H1 (cell line): ENCODE measurements around the gene NAV2. TPM values are rescaled to one million over a fixed set of nuclear protein-coding genes. Genes with fewer than 3 reads are reported as not detected.

Experiments
- CTCF ChIA-PET: fragments of 300-600 bp; sonication (Branson Sonifier 250); formaldehyde crosslinking; loops from one replicate; lab custom pipeline; 2021; ENCODE audit not compliant: partially characterized antibody; lab: Charles Lee
- POLR2A ChIA-PET: fragments of 300-600 bp; sonication (Branson Sonifier 250); formaldehyde crosslinking; loops from one replicate; lab custom pipeline; 2021; ENCODE audit warnings: inconsistent platforms; ENCODE audit not compliant: partially characterized antibody; lab: Charles Lee
- DNase-seq, 2 experiments: peaks; one replicate each; pipeline versions ENCODE4 v3.0.0 to v3.0.0-alpha.2; 2010 to 2022; ENCODE audit warnings: low spot score in 2 of 2, low read depth in 1 of 2, mixed read lengths in 1 of 2
- FAIRE-seq: peaks from 2 replicates; lab custom pipeline; 2011; peaks lifted over from hg19 to GRCh38; lab: Jason Lieb, UNC
- H2AFZ ChIP-seq: 2 replicates; pipeline ENCODE4 v1.8.1; 2012; ENCODE audit warnings: low read length, inconsistent platforms
- H2AK5ac ChIP-seq: 2 replicates; pipeline ENCODE4 v1.6.1; 2013; ENCODE audit warnings: low read depth, low read length
- H2BK120ac ChIP-seq: replicated peaks from 2 replicates; pipeline ENCODE3; 2013; ENCODE audit warnings: low read depth, low read length, inconsistent platforms
- H2BK12ac ChIP-seq: 2 replicates; pipeline ENCODE4 v1.6.1; 2013; ENCODE audit warnings: low read depth, low read length
- H2BK15ac ChIP-seq: 2 replicates; pipeline ENCODE4 v1.6.1; 2013; ENCODE audit warnings: low read length
- H2BK20ac ChIP-seq: 2 replicates; pipeline ENCODE4 v1.6.1; 2013; ENCODE audit warnings: low read length
- H2BK5ac ChIP-seq: 2 replicates; pipeline ENCODE4 v1.6.1; 2013; ENCODE audit warnings: low read depth, low read length
- H3K14ac ChIP-seq: 2 replicates; pipeline ENCODE4 v1.6.1; 2013; ENCODE audit warnings: inconsistent platforms; ENCODE audit not compliant: insufficient read length
- H3K18ac ChIP-seq: 2 replicates; pipeline ENCODE4 v1.6.1; 2013; ENCODE audit warnings: low read length; ENCODE audit errors: extremely low read depth
- H3K23ac ChIP-seq: 2 replicates; pipeline ENCODE4 v1.6.1; 2013; ENCODE audit warnings: inconsistent platforms; ENCODE audit not compliant: insufficient read length
- H3K23me2 ChIP-seq: 2 replicates; pipeline ENCODE4 v1.6.1; 2013; ENCODE audit warnings: low read depth, low read length
- H3K27ac ChIP-seq: 2 replicates; pipeline ENCODE4 v1.6.1; 2011; ENCODE audit warnings: low read depth, low read length, inconsistent platforms
- H3K27me3 ChIP-seq, 4 experiments: replicated peaks in 1 of 4; 1 replicate in 1 of 4; 2 replicates in 3 of 4; pipeline versions ENCODE4 v1.6.1 to v1.8.1; 2011 to 2013; ENCODE audit warnings: low read length in 3 of 4, mild to moderate bottlenecking in 3 of 4, inconsistent platforms in 2 of 4, mixed read lengths in 2 of 4, moderate library complexity in 1 of 4; ENCODE audit not compliant: control insufficient read depth in 3 of 4, insufficient read depth in 3 of 4; ENCODE audit errors: extremely low read depth in 1 of 4
- H3K36me3 ChIP-seq, 4 experiments: 2 replicates each; pipeline versions ENCODE4 v1.6.1 to v1.8.1; 2011 to 2013; ENCODE audit warnings: mild to moderate bottlenecking in 4 of 4, low read length in 3 of 4, moderate library complexity in 2 of 4, control low read depth in 1 of 4, inconsistent platforms in 1 of 4; ENCODE audit not compliant: insufficient read depth in 4 of 4, control insufficient read depth in 2 of 4
- H3K4ac ChIP-seq: replicated peaks from 2 replicates; pipeline ENCODE3; 2013; ENCODE audit warnings: low read length, low read depth, mixed read lengths, inconsistent platforms; ENCODE audit not compliant: insufficient read length
- H3K4me1 ChIP-seq, 4 experiments: replicated peaks in 1 of 4; 1 replicate in 1 of 4; 2 replicates in 3 of 4; pipeline versions ENCODE4 v1.6.1 to v1.8.1; 2011 to 2013; ENCODE audit warnings: low read length in 3 of 4, inconsistent platforms in 2 of 4, mixed read lengths in 1 of 4; ENCODE audit not compliant: insufficient read depth in 4 of 4, control insufficient read depth in 3 of 4
- H3K4me2 ChIP-seq, 2 experiments: 2 replicates each; pipeline versions ENCODE4 v1.6.1 to v1.8.1; 2011 to 2013; ENCODE audit warnings: low read depth in 2 of 2, low read length in 2 of 2, control low read depth in 1 of 2, inconsistent platforms in 1 of 2, mild to moderate bottlenecking in 1 of 2; ENCODE audit not compliant: insufficient read depth in 1 of 2
- H3K4me3 ChIP-seq, 4 experiments: fragments of 200-600, 300-600 bp in 1 of 4; sonication (generic), shearing (Covaris generic), sonication (Bioruptor Twin) in 1 of 4; 2 replicates each; pipeline versions ENCODE4 v1.5.1 to v1.8.1; 2011 to 2016; ENCODE audit warnings: low read length in 4 of 4, low read depth in 3 of 4, control low read depth in 2 of 4, inconsistent platforms in 2 of 4, mild to moderate bottlenecking in 2 of 4, mixed read lengths in 1 of 4, moderate library complexity in 1 of 4; ENCODE audit not compliant: insufficient read depth in 2 of 4; ENCODE audit errors: extremely low read depth in 1 of 4
- H3K56ac ChIP-seq: replicated peaks from 2 replicates; pipeline ENCODE3; 2013; ENCODE audit warnings: low read depth, mild to moderate bottlenecking, mixed read lengths, low read length, inconsistent platforms; ENCODE audit not compliant: insufficient read length
- H3K79me1 ChIP-seq: 2 replicates; pipeline ENCODE4 v1.6.1; 2013; ENCODE audit warnings: low read depth, low read length, control low read depth
- H3K79me2 ChIP-seq, 2 experiments: 2 replicates each; pipeline versions ENCODE4 v1.6.1 to v1.8.1; 2012 to 2013; ENCODE audit warnings: low read length in 2 of 2, mild to moderate bottlenecking in 2 of 2, inconsistent platforms in 1 of 2; ENCODE audit not compliant: insufficient read depth in 2 of 2, control insufficient read depth in 1 of 2
- H3K9ac ChIP-seq, 4 experiments: replicated peaks in 1 of 4; 1 replicate in 1 of 4; 2 replicates in 3 of 4; pipeline versions ENCODE4 v1.6.1 to v1.8.1; 2011 to 2013; ENCODE audit warnings: low read depth in 3 of 4, low read length in 3 of 4, control low read depth in 2 of 4, mild to moderate bottlenecking in 2 of 4, moderate library complexity in 2 of 4, inconsistent platforms in 1 of 4; ENCODE audit errors: extremely low read depth in 1 of 4
- H3K9me3 ChIP-seq, 2 experiments: 2 replicates each; pipeline versions ENCODE4 v1.6.1 to v1.8.1; 2012 to 2013; ENCODE audit warnings: mild to moderate bottlenecking in 2 of 2, moderate library complexity in 2 of 2, control low read depth in 1 of 2, inconsistent platforms in 1 of 2, low read depth in 1 of 2, low read length in 1 of 2, mixed read lengths in 1 of 2; ENCODE audit not compliant: insufficient read depth in 2 of 2
- H4K20me1 ChIP-seq, 2 experiments: replicated peaks in 1 of 2; 2 replicates each; pipeline versions ENCODE3 to v1.8.1; 2011 to 2013; ENCODE audit warnings: inconsistent platforms in 2 of 2, low read length in 2 of 2, mild to moderate bottlenecking in 1 of 2; ENCODE audit not compliant: insufficient read depth in 2 of 2, control insufficient read depth in 1 of 2
- H4K5ac ChIP-seq: 2 replicates; pipeline ENCODE4 v1.6.1; 2013; ENCODE audit warnings: low read length, low read depth, mixed read lengths, inconsistent platforms; ENCODE audit not compliant: insufficient read length
- H4K8ac ChIP-seq: 2 replicates; pipeline ENCODE4 v1.8.0; 2013; ENCODE audit warnings: mild to moderate bottlenecking, moderate library complexity, low read length, inconsistent platforms; ENCODE audit not compliant: insufficient read depth; ENCODE audit errors: extremely low read depth
- H4K91ac ChIP-seq: replicated peaks from 2 replicates; pipeline ENCODE3; 2013; ENCODE audit warnings: low read length, mixed read lengths, inconsistent platforms; ENCODE audit not compliant: insufficient read length
- BACH1 ChIP-seq: IDR thresholded peaks from 2 replicates; pipeline ENCODE4 v1.6.1; 2012; ENCODE audit warnings: low read length, improper control_type of control experiment
- CEBPB ChIP-seq: IDR thresholded peaks from 2 replicates; pipeline ENCODE4 v1.6.1; 2012; ENCODE audit warnings: low read depth, low read length
- GTF2F1 ChIP-seq: IDR thresholded peaks from 2 replicates; pipeline ENCODE4 v1.6.1; 2012; ENCODE audit warnings: low read depth, low read length, improper control_type of control experiment, borderline replicate concordance
- HDAC2 ChIP-seq, 2 experiments: fragments of 300-600 bp in 1 of 2; sonication (generic) in 1 of 2; IDR thresholded peaks; 2 replicates each; pipeline ENCODE4 v1.6.1; 2011 to 2012; ENCODE audit warnings: low read depth in 2 of 2, low read length in 2 of 2, mild to moderate bottlenecking in 2 of 2, moderate library complexity in 2 of 2, borderline replicate concordance in 1 of 2, inconsistent platforms in 1 of 2
- JUN ChIP-seq: IDR thresholded peaks from 2 replicates; pipeline ENCODE4 v1.6.1; 2011; ENCODE audit warnings: low read depth, mild to moderate bottlenecking, improper control_type of control experiment, low read length
- NANOG ChIP-seq: IDR thresholded peaks from 2 replicates; pipeline ENCODE4 v1.6.1; 2011; ENCODE audit warnings: low read length, low read depth, mild to moderate bottlenecking, inconsistent platforms; ENCODE audit not compliant: insufficient read depth, poor library complexity, severe bottlenecking
- TCF12 ChIP-seq: IDR thresholded peaks from 2 replicates; pipeline ENCODE4 v1.6.1; 2011; ENCODE audit warnings: low read depth, mild to moderate bottlenecking, low read length
- YY1 ChIP-seq: IDR thresholded peaks from 2 replicates; pipeline ENCODE4 v1.6.1; 2011; ENCODE audit warnings: low read depth, mild to moderate bottlenecking, low read length
- WGBS, 2 experiments: shearing (Covaris generic) in 1 of 2; methylation state at CpG; one replicate each; pipeline versions ENCODE4 v1.1.6 to v1.1.7; 2013 to 2015; ENCODE audit warnings: low lambda C conversion rate in 2 of 2, mixed read lengths in 2 of 2, inconsistent platforms in 1 of 2, low coverage in 1 of 2, missing lambda C conversion rate in 1 of 2; ENCODE audit not compliant: insufficient replicate concordance in 2 of 2, insufficient coverage in 1 of 2, insufficient read length in 1 of 2; ENCODE audit errors: extremely low coverage in 1 of 2, missing lambda C conversion rate in 1 of 2; 5-methylcytosine and 5-hydroxymethylcytosine counted together
- polyA plus RNA-seq, 7 experiments: library from polyadenylated mRNA; depleted of rRNA in 3 of 7; stranded (reverse) in 5 of 7; unstranded in 2 of 7; fragments of >200 nt in 5 of 7; fragments of 200-250 nt in 2 of 7; gene quantifications; 1 replicate in 5 of 7; 2 replicates in 1 of 7; 4 replicates in 1 of 7; pipeline versions ENCODE4 v1.2.1 to v1.2.3, GENCODE V29; 2011 to 2013; ENCODE audit warnings: missing spikeins in 2 of 7, mixed read lengths in 2 of 7
- total RNA-seq: library from RNA; stranded (reverse); fragmentation: NEBNext Ultra II Directional; extraction: Animal tissue kit (Norgen Biotek cat#: 25700); gene quantifications from 2 replicates; pipeline ENCODE4 v1.2.1, GENCODE V29; 2021

Gene NAV2
- total and polyA plus RNA-seq, 2 of the 8 experiments (the other 6 are each of a cell fraction or from before 2014, with no cell fraction given), result 35.6 to 73.6 TPM

GRCh38 chr11:19676475-19677380, 35.9 kb upstream of the NAV2 start:
- 0 out of 7 replicates have a peak overlapping the region, but pooled peaks of 1 of the 4 experiments have one; percentile 11 for H3K9ac ChIP-seq
- H3K27ac ChIP-seq, result peak overlapping the region; percentile 29; the same call in 1 of the 2 replicates
- no peaks in the 10 kb centered on the region for H4K20me1 ChIP-seq
- no peaks in the 10 kb centered on the region for H3K9me3 ChIP-seq
- no peak overlapping the region for H2BK5ac ChIP-seq
- 0 out of 2 replicates have a peak overlapping the region, but pooled peaks have one; percentile 75 for H2BK20ac ChIP-seq
- no peak overlapping the region for H4K8ac ChIP-seq
- no peak overlapping the region for H2AK5ac ChIP-seq
- H3K23me2 ChIP-seq, result no peaks in the 10 kb centered on the region
- peak overlapping the region in 1 of 2 experiments; percentile 32; a peak in 2 of 4 replicates for H3K4me2 ChIP-seq
- H3K23ac ChIP-seq, result no peak overlapping the region
- H4K5ac ChIP-seq, result no peak overlapping the region
- H3K79me2 ChIP-seq, result no peaks in the 10 kb centered on the region
- H3K4me1 ChIP-seq, result peaks cover 3 to 23% (median 17%) of the 10 kb centered on the region in 4 experiments; a peak in 5 of 7 replicates
- H3K4me3 ChIP-seq, result no peak overlapping the region
- TF ChIP-seq NANOG (no peak), BACH1 (no peak), TCF12 (no peak), JUN (no peak), GTF2F1 (no peak), HDAC2 (IDR thresholded peaks at IDR 0.05; ENCODE audit: borderline replicate concordance in 1 of 2, low read depth in 2 of 2, low read length in 2 of 2) (no peak), CEBPB (no peak), YY1 (no peak)
- TF ChIP-seq, all 59 proteins: peak for 0
- DNase-seq (no peak), FAIRE-seq (no peak)
- CTCF ChIA-PET, result interaction anchor here (0.7 to 2.4 kb wide), 8 partner anchors 12 to 227 kb away, joined by 3 to 6 read pairs (median 4); no protein-coding TSS in a partner anchor
- Histone ChIP-seq H3K36me3 (no peaks in the 10 kb centered on the region), H3K56ac (no peak overlapping the region), H4K91ac (peak overlapping the region; percentile 23), H2BK15ac (0 out of 2 replicates have a peak overlapping the region, but pooled peaks have one; percentile 21), H3K4ac (no peak overlapping the region), H3K27me3 (peaks cover 0 to 2% (median 0%) of the 10 kb centered on the region in 4 experiments; a peak in 2 of 7 replicates), H2BK120ac (no peak overlapping the region), H2AFZ (no peak overlapping the region), H3K18ac (no peak overlapping the region), H3K14ac (no peak overlapping the region), H2BK12ac (peak overlapping the region; percentile 70), H3K79me1 (no peaks in the 10 kb centered on the region)
- WGBS, 2 experiments, result 83% methylated on average over 15 of the region's 15 CpGs; no CpG with 5 or more reads in 1 of the 2 experiments
- POLR2A ChIA-PET, result interaction anchor here (2.2 kb wide), 1 partner anchor 12 kb away, joined by 6 read pairs; no protein-coding TSS in a partner anchor
